Astrocyte of the cerebellum (primary cell): ENCODE measurements around the gene SNTA1.

Source experiments
- DNase-seq: peaks from one replicate; pipeline ENCODE4 v3.0.0-alpha.2; 2011; ENCODE audit warnings: low read depth
- H3K4me3 ChIP-seq: 2 replicates; pipeline ENCODE4 v1.5.1; 2011; ENCODE audit warnings: mild to moderate bottlenecking, low read depth, low read length, moderate library complexity
- CTCF ChIP-seq: IDR thresholded peaks from 2 replicates; pipeline ENCODE4 v1.5.1; 2012; ENCODE audit warnings: low read length, low read depth, moderate library complexity, mild to moderate bottlenecking; ENCODE audit errors: missing control alignments
- in situ Hi-C: cut with HindIII; loops from 2 replicates; pipeline ENCODE4 v1.10.0; 2017; ENCODE audit warnings: low sequenced_read_pairs

The SNTA1 gene

GRCh38 chr20:33482581-33482980 lies 39.0 kb upstream of the SNTA1 start:
- in situ Hi-C loops = no loop called here
- H3K4me3 ChIP-seq = no peak overlapping the region
- no peak for TF ChIP-seq CTCF
- DNase-seq = no peak

GRCh38 chr20:33481431-33481941 lies 37.9 kb upstream of the SNTA1 start:
- no peak for TF ChIP-seq CTCF
- in situ Hi-C loops = no loop called here
- DNase-seq = no peak
- H3K4me3 ChIP-seq = no peak overlapping the region

GRCh38 chr20:33480048-33480447 lies 36.5 kb upstream of the SNTA1 start:
- in situ Hi-C loops = no loop called here

GRCh38 chr20:33477386-33478234 lies 34.0 kb upstream of the SNTA1 start:
- H3K4me3 ChIP-seq = no peak overlapping the region
- no peak for DNase-seq
- in situ Hi-C loops = no loop called here

More at GRCh38 chr20:33480048-33480447, 36.5 kb upstream of the SNTA1 start:
- no peak overlapping the region for H3K4me3 ChIP-seq
- no peak for DNase-seq
- TF ChIP-seq CTCF = no peak

GRCh38 chr20:33475381-33476152 lies 32.0 kb upstream of the SNTA1 start:
- no peak overlapping the region for H3K4me3 ChIP-seq
- in situ Hi-C loops = no loop called here

More at GRCh38 chr20:33477386-33478234, 34.0 kb upstream of the SNTA1 start:
- TF ChIP-seq CTCF = no peak

More at GRCh38 chr20:33475381-33476152, 32.0 kb upstream of the SNTA1 start:
- no peak for DNase-seq
- TF ChIP-seq CTCF = no peak
